Measurements from ENCODE around the gene SHROOM3. TPM values are rescaled to one million over a fixed set of nuclear protein-coding genes. Genes with fewer than 3 reads are reported as not detected.

Gene SHROOM3
- total RNA-seq, 1 experiment from 2014 or later, result 0.78 TPM

DNA sequence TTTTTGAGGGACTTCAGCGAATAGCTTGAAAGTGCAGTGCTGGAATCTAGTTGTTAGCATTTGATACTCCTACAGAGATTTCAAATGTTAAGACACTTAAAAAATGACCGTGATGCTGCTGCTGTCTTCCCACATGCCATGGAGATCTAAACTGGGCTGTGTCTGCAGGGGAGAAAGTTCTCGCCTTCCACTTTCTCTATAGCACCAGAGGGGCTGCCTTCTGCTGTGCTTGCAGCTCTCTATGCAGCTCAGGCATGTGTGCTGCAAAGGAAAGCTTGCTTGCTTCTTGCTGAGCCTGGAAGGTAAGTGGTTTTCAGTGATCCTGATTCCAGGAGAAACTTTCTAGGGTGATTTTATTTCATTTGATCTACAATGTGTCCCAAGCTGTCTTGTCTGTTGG lies 325.2 kb downstream of the SHROOM3 start:
- Histone ChIP-seq H3K9me3 (ENCODE audit: low read length) (no peaks in the 10 kb centered on the region), H3K9ac (ENCODE audit: low read length) (no peak overlapping the region), H3K4me3 (ENCODE audit: low read length) (no peak overlapping the region), H3K9me2 (replicated peaks; ENCODE audit: insufficient read depth, low read length) (no peaks in the 10 kb centered on the region), H4K20me1 (ENCODE audit: insufficient read depth, low read depth, low read length) (no peaks in the 10 kb centered on the region), H3K79me2 (ENCODE audit: low read length) (no peaks in the 10 kb centered on the region), H3K27ac (ENCODE audit: low read length) (no peak overlapping the region), H2AFZ (ENCODE audit: low read length) (no peak overlapping the region), H3K27me3 (ENCODE audit: low read length) (no peaks in the 10 kb centered on the region), H3K4me1 (ENCODE audit: low read length) (no peaks in the 10 kb centered on the region), H3K36me3 (ENCODE audit: insufficient read depth, low read length) (no peaks in the 10 kb centered on the region), H3K4me2 (ENCODE audit: low read depth, low read length, poor library complexity, severe bottlenecking) (no peak overlapping the region)
- DNase-seq, result no peak

DNA sequence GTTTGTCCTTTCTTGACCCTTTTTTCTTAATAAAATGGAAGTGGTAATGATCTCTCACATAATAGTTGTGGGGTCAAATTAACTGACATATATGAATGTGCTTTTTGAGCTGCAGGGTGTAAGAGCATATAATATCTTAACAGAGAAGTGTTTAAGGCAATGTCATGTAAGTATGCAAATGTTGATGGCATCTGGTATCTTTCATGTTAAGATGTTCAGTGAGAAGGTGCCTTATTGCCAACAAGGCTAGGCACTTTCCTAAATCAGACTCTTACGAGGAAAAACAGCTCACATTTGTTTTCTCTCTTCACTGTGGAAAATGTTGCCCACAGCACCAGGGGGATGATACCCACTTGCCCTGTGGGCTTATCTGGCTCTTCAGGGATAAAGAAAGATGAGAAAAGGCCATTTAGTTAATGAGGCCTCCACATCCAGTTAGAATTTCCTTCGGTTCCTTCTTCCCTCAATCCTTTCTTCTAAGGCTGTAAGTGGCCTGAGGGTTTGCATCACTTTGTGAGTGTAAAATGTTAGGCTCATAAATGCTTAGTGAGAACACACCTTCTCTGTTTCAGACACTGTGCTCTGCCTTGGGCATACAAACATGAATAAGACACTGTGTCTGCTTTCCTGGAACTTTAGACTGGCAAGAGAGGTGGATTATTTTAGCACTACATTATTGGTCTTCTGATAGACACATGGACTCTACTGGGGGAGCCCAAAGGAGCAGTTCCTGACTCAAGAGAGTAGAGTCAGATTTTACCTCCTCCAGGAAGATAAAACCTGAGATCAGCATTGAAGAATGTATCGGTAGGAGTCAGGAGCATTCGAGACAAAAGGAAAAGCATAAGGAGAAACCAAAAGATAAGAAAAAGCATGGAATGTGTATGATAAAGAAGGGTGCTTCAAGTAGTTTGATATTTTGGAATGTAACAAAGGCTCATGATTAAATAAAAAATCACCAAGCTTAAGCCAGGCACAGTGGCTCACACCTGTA lies 327.4 kb downstream of the SHROOM3 start:
- no peak overlapping the region for H2AFZ ChIP-seq (ENCODE audit: low read length)
- no peaks in the 10 kb centered on the region for H3K9me2 ChIP-seq (replicated peaks; ENCODE audit: insufficient read depth, low read length)

DNA sequence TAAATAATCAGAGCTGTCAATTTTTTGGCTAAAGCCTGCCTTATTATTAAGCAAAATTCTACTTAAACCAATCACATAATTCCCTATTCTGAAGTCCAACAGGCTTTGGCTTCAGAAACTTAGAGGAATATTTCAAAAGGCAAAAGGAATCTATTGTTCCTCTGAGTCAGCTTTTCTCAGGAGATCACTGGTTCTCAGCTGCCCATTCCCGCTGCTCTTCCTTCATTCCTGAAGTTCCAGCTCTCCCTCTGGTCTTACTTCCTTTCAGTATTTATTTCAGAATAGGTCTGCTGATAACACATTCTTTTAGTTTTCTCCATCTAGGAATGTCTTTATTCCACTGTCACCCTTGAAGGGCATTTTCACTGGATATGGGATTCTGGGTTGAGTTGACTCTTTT lies 329.2 kb downstream of the SHROOM3 start:
- no peak overlapping the region for H2AFZ ChIP-seq (ENCODE audit: low read length)
- peaks cover 6% of the 10 kb centered on the region for H3K4me1 ChIP-seq (ENCODE audit: low read length)
- no peaks in the 10 kb centered on the region for H3K79me2 ChIP-seq (ENCODE audit: low read length)
- H3K27ac ChIP-seq (ENCODE audit: low read length), result no peak overlapping the region
- no peak overlapping the region for H3K4me3 ChIP-seq (ENCODE audit: low read length)
- H3K9ac ChIP-seq (ENCODE audit: low read length), result no peak overlapping the region
- H4K20me1 ChIP-seq (ENCODE audit: insufficient read depth, low read depth, low read length), result no peaks in the 10 kb centered on the region
- H3K9me3 ChIP-seq (ENCODE audit: low read length), result no peaks in the 10 kb centered on the region
- H3K36me3 ChIP-seq (ENCODE audit: insufficient read depth, low read length), result no peaks in the 10 kb centered on the region
- DNase-seq, result no peak
- no peaks in the 10 kb centered on the region for H3K27me3 ChIP-seq (ENCODE audit: low read length)
- no peak overlapping the region for H3K4me2 ChIP-seq (ENCODE audit: low read depth, low read length, poor library complexity, severe bottlenecking)
- no peaks in the 10 kb centered on the region for H3K9me2 ChIP-seq (replicated peaks; ENCODE audit: insufficient read depth, low read length)

More for the DNA sequence above, 327.4 kb downstream of the SHROOM3 start:
- H3K36me3 ChIP-seq (ENCODE audit: insufficient read depth, low read length), result no peaks in the 10 kb centered on the region
- no peak overlapping the region for H3K4me2 ChIP-seq (ENCODE audit: low read depth, low read length, poor library complexity, severe bottlenecking)
- H3K27me3 ChIP-seq (ENCODE audit: low read length), result no peaks in the 10 kb centered on the region
- H3K27ac ChIP-seq (ENCODE audit: low read length), result no peak overlapping the region
- no peak for DNase-seq
- H3K79me2 ChIP-seq (ENCODE audit: low read length), result no peaks in the 10 kb centered on the region
- H3K9me3 ChIP-seq (ENCODE audit: low read length), result no peaks in the 10 kb centered on the region
- H3K4me3 ChIP-seq (ENCODE audit: low read length), result no peak overlapping the region
- no peaks in the 10 kb centered on the region for H3K4me1 ChIP-seq (ENCODE audit: low read length)
- H4K20me1 ChIP-seq (ENCODE audit: insufficient read depth, low read depth, low read length), result no peaks in the 10 kb centered on the region
- H3K9ac ChIP-seq (ENCODE audit: low read length), result no peak overlapping the region

DNA sequence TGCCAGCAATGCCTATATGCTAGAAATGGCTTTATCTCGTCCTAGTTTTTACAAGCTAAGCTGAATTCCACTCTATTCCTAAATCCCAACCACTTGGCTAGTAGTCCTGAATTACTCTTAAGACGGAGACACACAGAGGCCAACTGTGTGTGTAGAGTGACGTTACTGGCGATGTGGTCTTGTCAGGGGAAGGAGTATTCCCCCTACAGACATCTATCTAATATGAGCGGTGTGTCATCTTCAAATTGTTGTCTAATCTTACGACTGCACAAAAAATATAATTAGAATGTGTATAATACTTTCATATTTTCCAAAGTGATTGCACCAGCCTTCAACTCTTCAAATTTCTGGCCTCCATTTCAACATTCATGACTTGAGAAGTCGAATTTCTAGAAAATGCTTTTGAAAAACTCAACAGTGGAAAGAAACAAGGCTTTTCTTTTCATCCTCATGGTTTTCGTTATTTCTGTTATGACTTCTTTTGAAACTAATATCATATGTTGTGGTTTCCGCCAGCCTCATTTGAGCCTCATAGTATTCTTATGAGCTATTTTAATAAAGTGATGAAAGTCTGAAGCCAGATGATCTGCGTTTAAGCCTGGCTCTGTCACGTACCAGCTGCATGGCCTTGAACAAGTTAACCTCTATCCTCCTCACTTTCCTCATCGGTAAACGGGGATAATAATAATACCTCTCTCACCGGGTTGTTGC lies 330.6 kb downstream of the SHROOM3 start:
- no peak overlapping the region for H2AFZ ChIP-seq (ENCODE audit: low read length)
- DNase-seq, result no peak
- H4K20me1 ChIP-seq (ENCODE audit: insufficient read depth, low read depth, low read length), result no peaks in the 10 kb centered on the region
- H3K9me2 ChIP-seq (replicated peaks; ENCODE audit: insufficient read depth, low read length), result no peaks in the 10 kb centered on the region
- no peak overlapping the region for H3K27ac ChIP-seq (ENCODE audit: low read length)
- H3K79me2 ChIP-seq (ENCODE audit: low read length), result no peaks in the 10 kb centered on the region
- H3K4me3 ChIP-seq (ENCODE audit: low read length), result no peak overlapping the region
- H3K4me1 ChIP-seq (ENCODE audit: low read length), result peaks cover 9% of the 10 kb centered on the region
- no peaks in the 10 kb centered on the region for H3K36me3 ChIP-seq (ENCODE audit: insufficient read depth, low read length)
- no peak overlapping the region for H3K9ac ChIP-seq (ENCODE audit: low read length)
- H3K27me3 ChIP-seq (ENCODE audit: low read length), result no peaks in the 10 kb centered on the region
- no peak overlapping the region for H3K4me2 ChIP-seq (ENCODE audit: low read depth, low read length, poor library complexity, severe bottlenecking)
- no peaks in the 10 kb centered on the region for H3K9me3 ChIP-seq (ENCODE audit: low read length)

DNA sequence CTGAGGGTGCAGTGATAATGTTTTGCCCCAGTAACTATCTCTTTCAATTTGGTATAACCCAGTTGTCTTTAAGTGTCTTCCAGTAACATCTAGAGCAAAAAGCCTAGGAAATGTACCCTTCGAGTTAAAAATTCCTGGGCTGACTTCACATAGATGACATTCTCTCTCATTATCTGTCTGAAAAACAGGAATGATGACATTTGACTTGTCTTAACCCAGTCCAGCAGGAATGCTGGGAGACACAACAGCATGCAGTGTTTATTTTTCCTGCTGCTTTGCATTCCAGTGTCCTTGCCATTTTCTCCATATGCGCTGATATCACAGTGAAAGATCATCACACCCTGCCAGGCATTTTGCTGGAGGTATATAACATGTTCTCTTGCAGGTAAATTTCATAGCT lies 333.0 kb downstream of the SHROOM3 start:
- DNase-seq, result no peak
- no peaks in the 10 kb centered on the region for H3K9me2 ChIP-seq (replicated peaks; ENCODE audit: insufficient read depth, low read length)

DNA sequence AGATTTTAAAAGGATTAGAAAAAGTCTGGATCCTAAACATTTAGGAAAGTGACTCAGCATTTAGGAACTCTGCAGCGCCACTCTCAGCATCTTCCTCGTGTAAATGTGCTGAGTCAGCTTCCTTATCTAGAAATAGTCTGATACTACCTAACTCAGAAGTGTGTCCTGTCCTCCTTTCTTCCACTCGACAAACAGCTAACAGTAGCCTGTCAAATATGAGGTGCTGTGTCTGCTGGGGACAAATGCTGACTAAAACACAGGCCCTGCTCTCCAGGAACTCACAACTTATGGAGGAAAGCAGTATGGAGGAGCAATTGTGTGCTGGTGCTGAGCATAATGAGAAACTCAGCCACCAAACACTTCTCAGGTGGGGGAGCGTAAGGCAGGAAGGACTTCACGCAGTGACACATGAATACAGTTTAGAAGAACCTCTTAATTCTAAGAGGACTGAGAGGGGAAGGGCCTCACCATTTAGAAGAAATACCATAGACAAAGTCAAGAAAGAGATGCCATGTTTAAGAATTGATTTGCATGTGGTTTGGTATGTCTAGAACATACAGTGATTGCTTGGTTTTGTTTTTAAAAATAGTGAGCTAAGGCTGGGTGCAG lies 337.6 kb downstream of the SHROOM3 start:
- H3K4me3 ChIP-seq (ENCODE audit: low read length), result no peak overlapping the region
- no peaks in the 10 kb centered on the region for H3K79me2 ChIP-seq (ENCODE audit: low read length)
- no peaks in the 10 kb centered on the region for H3K9me3 ChIP-seq (ENCODE audit: low read length)
- no peaks in the 10 kb centered on the region for H3K9me2 ChIP-seq (replicated peaks; ENCODE audit: insufficient read depth, low read length)
- H2AFZ ChIP-seq (ENCODE audit: low read length), result no peak overlapping the region
- H3K9ac ChIP-seq (ENCODE audit: low read length), result no peak overlapping the region
- no peaks in the 10 kb centered on the region for H3K36me3 ChIP-seq (ENCODE audit: insufficient read depth, low read length)
- H3K4me2 ChIP-seq (ENCODE audit: low read depth, low read length, poor library complexity, severe bottlenecking), result no peak overlapping the region
- peaks cover 9% of the 10 kb centered on the region for H3K4me1 ChIP-seq (ENCODE audit: low read length)
- H3K27me3 ChIP-seq (ENCODE audit: low read length), result no peaks in the 10 kb centered on the region
- no peaks in the 10 kb centered on the region for H4K20me1 ChIP-seq (ENCODE audit: insufficient read depth, low read depth, low read length)
- no peak overlapping the region for H3K27ac ChIP-seq (ENCODE audit: low read length)
- no peak for DNase-seq

More for the DNA sequence above, 333.0 kb downstream of the SHROOM3 start:
- Histone ChIP-seq H2AFZ (ENCODE audit: low read length) (no peak overlapping the region), H3K79me2 (ENCODE audit: low read length) (no peaks in the 10 kb centered on the region), H3K27me3 (ENCODE audit: low read length) (no peaks in the 10 kb centered on the region), H3K9ac (ENCODE audit: low read length) (no peak overlapping the region), H4K20me1 (ENCODE audit: insufficient read depth, low read depth, low read length) (no peaks in the 10 kb centered on the region), H3K9me3 (ENCODE audit: low read length) (no peaks in the 10 kb centered on the region), H3K4me3 (ENCODE audit: low read length) (no peak overlapping the region), H3K4me2 (ENCODE audit: low read depth, low read length, poor library complexity, severe bottlenecking) (no peak overlapping the region), H3K36me3 (ENCODE audit: insufficient read depth, low read length) (no peaks in the 10 kb centered on the region), H3K27ac (ENCODE audit: low read length) (no peak overlapping the region), H3K4me1 (ENCODE audit: low read length) (peaks cover 9% of the 10 kb centered on the region)

DNA sequence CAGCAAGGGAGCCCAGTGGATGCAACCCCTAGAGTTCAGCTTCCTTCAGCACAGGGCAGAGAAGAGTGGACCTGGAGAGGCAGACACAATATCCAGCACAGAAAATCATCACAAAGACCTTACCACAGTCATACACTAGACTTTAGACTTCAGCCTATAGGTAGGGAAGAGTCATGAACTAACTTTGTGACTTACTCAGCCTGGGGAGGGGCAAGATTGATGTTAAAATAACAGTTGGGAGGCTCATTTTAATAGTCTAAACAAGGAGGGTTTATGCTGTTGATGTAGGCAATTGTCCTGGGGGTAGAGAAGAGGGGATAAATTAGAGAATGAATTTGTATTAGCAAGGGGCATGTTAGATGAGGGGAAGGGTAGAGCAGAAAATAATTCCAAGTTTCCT lies 338.7 kb downstream of the SHROOM3 start:
- no peak overlapping the region for H3K9ac ChIP-seq (ENCODE audit: low read length)
- H3K4me2 ChIP-seq (ENCODE audit: low read depth, low read length, poor library complexity, severe bottlenecking), result no peak overlapping the region
- H3K79me2 ChIP-seq (ENCODE audit: low read length), result no peaks in the 10 kb centered on the region
- DNase-seq, result no peak
- no peak overlapping the region for H3K4me3 ChIP-seq (ENCODE audit: low read length)
- H2AFZ ChIP-seq (ENCODE audit: low read length), result no peak overlapping the region
- H3K36me3 ChIP-seq (ENCODE audit: insufficient read depth, low read length), result no peaks in the 10 kb centered on the region
- H4K20me1 ChIP-seq (ENCODE audit: insufficient read depth, low read depth, low read length), result no peaks in the 10 kb centered on the region
- H3K9me2 ChIP-seq (replicated peaks; ENCODE audit: insufficient read depth, low read length), result no peaks in the 10 kb centered on the region
- H3K4me1 ChIP-seq (ENCODE audit: low read length), result peaks cover 8% of the 10 kb centered on the region
- no peaks in the 10 kb centered on the region for H3K9me3 ChIP-seq (ENCODE audit: low read length)
- no peak overlapping the region for H3K27ac ChIP-seq (ENCODE audit: low read length)
- H3K27me3 ChIP-seq (ENCODE audit: low read length), result no peaks in the 10 kb centered on the region

All from Karpas-422 (cell line).